SK-MEL-5 (cell line): Measurements from ENCODE around the gene CSK. TPM values are rescaled to one million over a fixed set of nuclear protein-coding genes. Genes with fewer than 3 reads are reported as not detected.
"Not testable (repeated sequence)": the region's sequence is repeated elsewhere in the genome, so short reads cannot be mapped to it uniquely, and the experiment has no call there.

ENCODE experiments used
- DNase-seq: peaks from one replicate; pipeline ENCODE4 v3.0.0-alpha.2; 2016; ENCODE audit warnings: low read depth, low spot score
- in situ Hi-C: cut with HindIII; loops from 2 replicates; pipeline ENCODE4 v1.10.0; 2016; ENCODE audit warnings: low sequenced_read_pairs, high pct_unique_total_duplicates, low pct_unique_long_range_greater_than_20kb
- polyA plus RNA-seq, 2 experiments: library from polyadenylated mRNA; depleted of rRNA; stranded (reverse); fragments of >200 nt; gene quantifications; 2 replicates each; pipeline ENCODE4 v1.2.3, GENCODE V29; 2015
- total RNA-seq: library from RNA; depleted of rRNA; stranded (reverse); fragments of >200 nt; shearing (Covaris generic); gene quantifications from 2 replicates; pipeline ENCODE4 v1.2.3, GENCODE V29; 2014; rRNA removed

The CSK gene
- 20.7 and 21.5 TPM in 2 replicates for total RNA-seq
- 73.6 and 82.4 TPM in 2 replicates for polyA plus RNA-seq (2015; cell fraction: cytosol; rRNA removed)
- polyA plus RNA-seq (2015; cell fraction: nucleus; rRNA removed), result 83.8 and 120 TPM in 2 replicates

DNA sequence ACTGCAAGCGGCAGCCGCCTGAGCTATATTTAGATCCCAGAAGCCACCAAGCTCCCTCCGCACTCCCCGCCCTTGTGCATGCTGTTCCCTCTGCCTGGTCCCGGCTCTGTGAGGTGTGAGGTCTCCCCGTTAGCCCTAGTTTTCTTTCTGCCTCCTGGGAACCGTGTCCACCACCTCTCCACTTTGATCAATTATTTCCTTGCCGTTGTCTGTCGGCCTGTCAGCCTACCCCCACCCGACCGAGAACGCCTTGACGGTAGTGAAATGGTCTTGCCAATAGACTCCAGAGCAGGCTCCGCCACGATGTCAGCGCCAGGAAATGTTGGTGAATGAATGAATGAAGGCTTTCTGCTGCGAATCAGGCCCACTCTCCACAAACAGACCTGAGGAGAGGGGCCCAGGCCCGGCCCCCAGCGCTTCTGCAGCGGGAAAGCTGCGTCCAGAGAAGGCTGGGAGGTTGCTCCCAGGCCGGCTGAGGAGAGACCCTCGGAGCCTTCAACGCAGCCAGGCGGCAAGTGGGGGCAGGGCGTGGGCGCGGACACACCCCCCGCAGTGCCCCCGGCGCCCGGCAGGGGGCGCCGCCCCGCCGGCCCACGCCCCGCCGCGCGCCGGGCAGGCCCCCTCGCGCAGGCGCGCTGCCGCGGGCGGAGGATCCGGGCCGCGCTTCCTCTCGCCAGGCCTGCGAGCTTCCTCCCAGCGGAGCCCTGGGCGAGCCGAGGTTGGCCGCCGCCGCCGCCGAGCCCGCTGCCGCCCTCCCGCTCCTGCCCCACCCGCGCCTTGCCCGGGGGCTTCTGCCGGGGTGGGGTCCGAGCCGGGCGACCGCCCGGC lies at the start of gene CSK:
Gene CSK, plus strand, starts transcription at position 650 of the 828 bp plus-strand sequence. CDS start 16,218 bp downstream, outside the sequence.
- DNase-seq, result peak; percentile 64

DNA sequence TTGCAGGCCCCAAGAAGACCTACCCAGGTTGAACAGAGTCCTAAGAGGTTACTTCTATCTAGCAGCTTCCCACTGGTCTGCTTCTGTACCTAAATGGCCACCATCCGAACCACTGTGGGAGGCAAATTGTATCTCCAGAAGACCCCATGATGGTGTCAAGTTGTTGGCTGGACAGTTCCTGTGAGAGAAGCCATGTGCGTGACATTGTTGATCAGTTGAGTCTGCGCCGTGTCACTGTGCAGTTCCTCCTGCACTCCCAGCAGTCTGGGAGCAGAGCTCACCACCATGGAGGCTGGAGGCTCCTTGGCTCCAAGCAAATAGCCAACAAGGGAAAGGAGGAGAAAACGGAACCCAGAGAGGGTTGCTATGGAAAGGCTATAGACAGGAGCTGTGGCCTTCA lies 49.0 kb upstream of the CSK start:
- no peak for DNase-seq
- in situ Hi-C loops, result no loop called here

More for the DNA sequence above, at the start of gene CSK:
- in situ Hi-C loops, result no loop called here

DNA sequence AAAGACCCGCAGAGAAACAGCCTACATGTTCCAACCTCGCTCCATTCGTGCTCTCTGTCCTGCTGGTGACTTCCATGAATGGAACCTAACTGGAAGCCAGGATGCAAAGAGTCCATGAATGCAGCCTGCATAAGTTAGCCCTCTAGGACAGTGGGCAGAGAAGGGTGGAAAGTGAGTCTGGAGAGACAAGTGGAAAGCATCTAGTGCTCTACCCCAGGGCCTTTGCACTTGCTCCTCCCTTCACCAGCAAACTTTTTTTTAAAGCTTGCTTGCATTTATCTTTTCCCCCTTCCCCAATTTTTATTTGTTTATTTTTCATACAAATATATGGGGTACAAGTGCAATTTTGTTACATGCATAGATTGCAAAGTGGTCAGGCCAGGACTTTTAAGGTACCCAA lies 48.6 kb upstream of the CSK start:
- in situ Hi-C loops, result no loop called here
- no peak for DNase-seq

DNA sequence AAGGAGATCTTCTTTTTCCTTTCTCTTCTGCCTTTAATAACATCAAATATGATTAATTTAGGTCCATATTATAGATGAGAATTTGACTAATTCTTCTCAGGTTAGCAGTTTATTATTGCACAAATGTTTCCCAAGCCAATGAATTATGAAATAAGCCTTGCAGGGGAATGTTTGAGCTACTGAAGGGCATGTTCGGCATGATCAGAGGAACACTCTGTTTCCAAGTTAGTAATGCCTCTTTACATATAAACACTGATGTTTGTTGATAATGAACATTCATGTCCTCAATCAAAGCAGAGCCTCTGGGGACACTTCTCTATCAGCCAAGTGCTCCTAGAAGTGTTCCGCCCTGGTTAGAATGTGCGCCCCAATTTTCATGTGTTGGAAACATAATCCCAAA lies 46.6 kb upstream of the CSK start:
- in situ Hi-C loops, result no loop called here
- no peak for DNase-seq

DNA sequence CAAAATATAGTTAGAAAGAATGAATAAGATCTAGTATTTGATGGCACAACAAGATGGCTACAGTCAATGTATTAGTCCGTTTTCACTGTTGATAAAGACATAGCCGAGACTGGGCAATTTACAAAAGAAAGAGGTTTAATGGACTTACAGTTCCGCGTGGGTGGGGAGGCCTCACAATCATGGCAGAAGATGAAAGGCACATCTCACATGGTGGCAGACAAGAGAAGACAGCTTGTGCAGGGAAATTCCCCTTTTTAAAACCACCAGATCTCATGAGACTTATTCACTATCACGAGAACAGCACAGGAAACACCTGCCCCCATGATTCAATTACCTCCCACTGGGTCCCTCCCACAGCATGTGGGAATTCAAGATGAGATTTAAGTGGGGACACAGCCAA lies 43.6 kb upstream of the CSK start:
- peak; percentile 49 for DNase-seq
- in situ Hi-C loops, result not testable (repeated sequence)

DNA sequence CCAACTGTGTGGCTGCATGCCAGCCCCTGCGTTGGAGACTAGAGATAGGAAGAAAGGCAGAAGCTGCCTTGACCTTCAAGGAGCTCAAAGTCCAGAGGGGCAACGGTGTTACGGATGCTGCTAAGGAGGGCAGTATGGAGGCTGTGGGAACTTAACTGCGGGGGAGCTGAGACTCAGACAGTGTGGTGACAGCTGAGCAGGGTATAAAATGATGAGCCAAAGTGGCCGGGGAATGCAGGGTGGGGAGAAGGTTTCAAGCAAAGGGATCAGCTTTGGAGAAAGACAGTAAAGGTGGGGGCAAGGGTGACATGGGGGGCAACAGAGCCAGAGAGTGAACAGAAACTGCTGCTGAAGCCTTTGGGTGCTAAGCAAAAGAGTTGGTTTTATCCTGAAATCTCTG lies 39.5 kb upstream of the CSK start:
- no peak for DNase-seq
- in situ Hi-C loops, result no loop called here

DNA sequence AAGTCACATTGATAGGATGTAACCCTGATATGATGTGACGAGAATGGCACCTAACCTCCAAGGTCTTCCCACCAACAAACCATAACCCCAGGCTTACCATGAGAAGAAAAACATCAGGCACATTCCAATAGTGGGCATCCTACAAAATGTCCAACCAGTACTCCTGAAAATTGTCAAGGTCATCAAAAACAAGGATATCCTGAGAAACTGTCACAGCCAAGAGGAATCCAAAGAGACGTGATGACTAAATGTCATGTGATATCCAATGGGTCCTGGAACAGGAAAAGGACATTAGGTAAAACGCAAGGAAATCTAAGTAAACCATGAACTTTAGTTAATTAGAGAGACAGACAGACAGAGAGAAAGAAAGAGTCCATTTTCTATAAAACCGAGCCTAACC lies 35.5 kb upstream of the CSK start:
- peak; percentile 39 for DNase-seq
- in situ Hi-C loops, result no loop called here

DNA sequence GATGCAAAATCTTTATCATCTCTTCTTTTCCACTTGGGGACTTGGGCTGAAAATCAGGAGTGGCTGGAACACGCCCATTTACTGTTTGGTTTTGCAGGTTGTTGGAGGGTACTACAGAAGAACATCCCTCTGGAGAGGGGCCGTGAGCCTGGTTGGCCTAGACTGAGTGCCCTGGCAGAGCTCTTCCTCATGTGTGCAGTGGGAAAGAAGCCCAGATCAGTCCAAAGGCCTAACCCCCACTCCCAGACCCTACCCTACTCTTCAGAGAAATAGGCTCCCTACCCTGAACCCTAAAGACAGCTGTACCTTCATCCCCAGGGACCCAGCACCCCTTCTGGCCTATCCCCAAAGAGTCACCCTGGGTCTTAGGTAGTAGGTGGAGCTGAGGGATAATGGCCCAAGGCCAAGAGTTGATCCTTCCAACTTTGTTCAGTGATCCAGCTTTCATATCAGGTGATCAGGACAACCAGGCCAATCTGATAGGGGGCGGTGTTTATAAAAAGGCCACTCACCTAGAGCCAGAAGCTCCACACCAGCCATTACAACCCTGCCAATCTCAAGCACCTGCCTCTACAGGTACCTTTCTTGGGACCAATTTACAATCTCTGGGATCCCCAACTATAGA lies 33.4 kb upstream of the CSK start, which contains the start of gene CYP1A2:
Gene CYP1A2, plus strand, starts transcription at position 524 of the 625 bp plus-strand sequence. CDS start 894 bp downstream, outside the sequence.
- in situ Hi-C loops, result no loop called here
- DNase-seq, result no peak

DNA sequence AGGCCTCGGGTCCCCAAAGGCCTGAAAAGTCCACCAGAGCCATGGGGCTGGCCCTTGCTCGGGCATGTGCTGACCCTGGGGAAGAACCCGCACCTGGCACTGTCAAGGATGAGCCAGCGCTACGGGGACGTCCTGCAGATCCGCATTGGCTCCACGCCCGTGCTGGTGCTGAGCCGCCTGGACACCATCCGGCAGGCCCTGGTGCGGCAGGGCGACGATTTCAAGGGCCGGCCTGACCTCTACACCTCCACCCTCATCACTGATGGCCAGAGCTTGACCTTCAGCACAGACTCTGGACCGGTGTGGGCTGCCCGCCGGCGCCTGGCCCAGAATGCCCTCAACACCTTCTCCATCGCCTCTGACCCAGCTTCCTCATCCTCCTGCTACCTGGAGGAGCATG lies 32.0 kb upstream of the CSK start:
- no peak for DNase-seq
- in situ Hi-C loops, result loop anchor here (10.0 to 25.0 kb wide), 2 partner anchors 115 to 212 kb away; partner anchors contain the start of gene RPP25

DNA sequence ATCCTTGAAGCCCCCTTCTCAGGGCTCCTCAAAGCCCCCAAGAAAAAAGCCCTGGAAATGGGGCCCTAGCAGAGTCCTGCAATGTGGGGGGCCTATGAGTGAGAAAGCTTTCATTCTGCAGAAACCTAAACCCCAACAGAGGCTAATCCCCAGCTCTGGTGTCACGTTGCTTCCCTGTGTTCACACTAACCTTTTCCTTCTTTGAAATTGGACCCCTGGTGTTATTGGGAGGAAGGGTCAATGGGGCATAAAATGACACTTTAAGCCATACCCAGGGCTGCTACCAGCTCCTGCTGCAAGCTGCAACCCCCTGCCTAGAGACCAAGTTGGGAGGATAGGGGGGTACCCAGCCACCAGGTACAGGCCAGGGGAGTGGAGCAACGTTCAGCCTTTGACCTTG lies 31.1 kb upstream of the CSK start:
- DNase-seq, result no peak
- in situ Hi-C loops, result loop anchor here (10.0 to 25.0 kb wide), 2 partner anchors 116 to 212 kb away; partner anchors contain the start of gene RPP25

DNA sequence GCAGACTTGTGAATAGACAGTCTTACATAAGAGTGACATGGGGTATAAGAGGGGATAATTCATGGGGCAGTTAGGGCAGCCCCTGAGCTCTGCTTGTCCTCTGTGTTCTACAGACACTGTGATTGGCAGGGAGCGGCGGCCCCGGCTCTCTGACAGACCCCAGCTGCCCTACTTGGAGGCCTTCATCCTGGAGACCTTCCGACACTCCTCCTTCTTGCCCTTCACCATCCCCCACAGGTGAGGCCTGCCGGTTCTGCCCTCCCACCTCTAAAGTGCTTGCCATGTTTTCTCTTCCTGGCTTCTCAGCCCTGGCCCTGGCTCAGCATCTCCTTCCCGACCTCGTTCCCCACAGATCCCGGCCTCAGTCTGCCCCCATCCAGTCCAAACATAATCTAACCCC lies 29.9 kb upstream of the CSK start:
- in situ Hi-C loops, result loop anchor here (10.0 to 25.0 kb wide), 2 partner anchors 117 to 210 kb away; partner anchors contain the start of gene RPP25
- DNase-seq, result no peak

DNA sequence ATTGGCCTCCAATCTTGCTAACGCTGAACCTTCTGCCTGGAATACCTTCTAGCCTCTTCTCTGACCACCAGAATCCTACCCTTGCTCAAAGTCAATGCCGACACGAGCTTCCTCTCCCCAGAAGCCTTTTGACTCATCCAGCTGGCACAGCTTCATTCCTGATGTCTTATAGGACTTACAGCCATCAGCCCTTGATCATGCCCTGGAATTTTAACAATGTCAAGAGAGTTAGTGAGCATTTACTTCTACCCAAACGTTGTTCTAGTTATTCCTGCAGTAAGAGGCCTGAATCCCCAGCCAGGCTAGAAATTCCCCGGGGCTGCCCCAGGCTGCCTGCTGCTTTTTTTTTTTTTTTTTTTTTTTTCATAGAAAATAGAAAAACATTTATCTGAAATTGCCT lies 29.3 kb upstream of the CSK start:
- DNase-seq, result no peak
- in situ Hi-C loops, result loop anchor here (10.0 to 25.0 kb wide), 2 partner anchors 118 to 210 kb away; partner anchors contain the start of gene RPP25

DNA sequence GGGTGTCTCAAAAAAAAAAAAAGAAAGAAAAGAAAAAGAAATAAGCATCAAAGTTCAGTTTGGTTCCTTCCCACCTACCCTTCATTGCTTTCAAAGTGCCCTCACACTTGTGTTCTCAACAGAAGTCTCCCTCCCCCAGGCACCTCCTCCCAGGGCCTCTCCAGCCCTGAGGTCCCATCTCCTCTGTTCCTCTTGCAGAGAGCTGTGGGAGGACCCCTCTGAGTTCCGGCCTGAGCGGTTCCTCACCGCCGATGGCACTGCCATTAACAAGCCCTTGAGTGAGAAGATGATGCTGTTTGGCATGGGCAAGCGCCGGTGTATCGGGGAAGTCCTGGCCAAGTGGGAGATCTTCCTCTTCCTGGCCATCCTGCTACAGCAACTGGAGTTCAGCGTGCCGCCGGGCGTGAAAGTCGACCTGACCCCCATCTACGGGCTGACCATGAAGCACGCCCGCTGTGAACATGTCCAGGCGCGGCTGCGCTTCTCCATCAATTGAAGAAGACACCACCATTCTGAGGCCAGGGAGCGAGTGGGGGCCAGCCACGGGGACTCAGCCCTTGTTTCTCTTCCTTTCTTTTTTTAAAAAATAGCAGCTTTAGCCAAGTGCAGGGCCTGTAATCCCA lies 27.2 kb upstream of the CSK start:
- no peak for DNase-seq
- in situ Hi-C loops, result loop anchor here (10.0 to 25.0 kb wide), 2 partner anchors 120 to 208 kb away; partner anchors contain the start of gene RPP25

DNA sequence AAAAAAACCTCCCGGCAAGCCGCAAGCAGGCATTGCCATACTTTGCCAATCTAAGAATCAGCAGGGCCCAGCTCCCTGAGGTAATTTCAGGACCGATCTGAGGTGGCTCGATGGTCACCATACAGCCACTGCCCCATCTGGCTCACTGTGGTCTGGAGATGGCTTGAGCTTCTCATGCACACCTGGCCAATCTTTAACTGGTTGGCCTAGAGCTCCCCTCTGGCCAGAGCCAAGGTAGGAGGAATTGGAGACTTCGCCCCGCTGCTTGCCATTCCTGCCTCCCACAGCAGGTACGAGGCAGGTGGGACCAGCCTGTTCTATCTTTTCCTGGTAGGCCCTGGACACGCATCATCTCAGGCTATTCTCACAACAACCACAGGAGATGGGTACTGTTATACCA lies 23.1 kb upstream of the CSK start:
- in situ Hi-C loops, result loop anchor here (10.0 to 25.0 kb wide), 2 partner anchors 124 to 204 kb away; partner anchors contain the start of gene RPP25
- no peak for DNase-seq

DNA sequence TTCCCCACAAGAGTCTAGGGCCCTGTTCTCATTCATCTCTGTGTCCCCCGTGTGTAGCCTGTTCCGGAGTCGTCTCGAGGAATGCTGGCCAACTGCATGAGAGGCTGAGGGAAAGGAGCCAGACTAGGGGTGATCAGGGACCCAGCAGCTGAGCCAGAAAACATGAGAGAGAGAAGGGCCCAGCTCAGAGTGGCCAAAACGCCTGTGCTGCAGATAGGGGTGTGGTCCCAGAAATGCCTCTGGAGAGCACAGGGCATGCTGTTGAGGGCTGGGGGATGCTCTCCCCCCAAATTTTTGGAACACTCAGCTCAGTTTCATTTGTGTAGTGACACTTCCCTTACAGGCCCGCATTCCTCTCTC lies 19.1 kb upstream of the CSK start:
- no peak for DNase-seq
- in situ Hi-C loops, result loop anchor here (25.0 kb wide), 1 partner anchor 200 kb away; the partner anchor contains the start of gene RPP25

DNA sequence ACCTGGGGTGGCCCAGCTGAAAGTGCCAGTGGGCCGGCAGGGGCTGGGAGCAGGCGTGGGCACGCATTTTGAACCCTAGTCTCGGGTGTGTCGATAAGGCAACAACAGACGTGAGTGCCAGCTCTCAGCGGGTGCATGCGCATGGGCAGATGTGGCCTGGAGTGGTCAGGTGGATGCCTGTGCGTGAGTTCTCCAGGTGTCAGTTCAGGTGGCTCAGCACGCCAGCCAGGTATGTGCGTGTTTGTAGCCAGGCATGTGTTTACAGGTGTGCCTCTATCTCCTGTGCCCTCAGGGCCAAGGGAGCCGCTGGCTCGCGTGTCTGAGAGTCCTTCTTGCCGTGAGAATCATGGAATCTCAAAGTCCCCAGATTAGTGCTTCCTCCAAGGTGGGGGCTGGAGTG lies 18.5 kb upstream of the CSK start:
- no peak for DNase-seq
- in situ Hi-C loops, result loop anchor here (25.0 kb wide), 1 partner anchor 199 kb away; the partner anchor contains the start of gene RPP25

DNA sequence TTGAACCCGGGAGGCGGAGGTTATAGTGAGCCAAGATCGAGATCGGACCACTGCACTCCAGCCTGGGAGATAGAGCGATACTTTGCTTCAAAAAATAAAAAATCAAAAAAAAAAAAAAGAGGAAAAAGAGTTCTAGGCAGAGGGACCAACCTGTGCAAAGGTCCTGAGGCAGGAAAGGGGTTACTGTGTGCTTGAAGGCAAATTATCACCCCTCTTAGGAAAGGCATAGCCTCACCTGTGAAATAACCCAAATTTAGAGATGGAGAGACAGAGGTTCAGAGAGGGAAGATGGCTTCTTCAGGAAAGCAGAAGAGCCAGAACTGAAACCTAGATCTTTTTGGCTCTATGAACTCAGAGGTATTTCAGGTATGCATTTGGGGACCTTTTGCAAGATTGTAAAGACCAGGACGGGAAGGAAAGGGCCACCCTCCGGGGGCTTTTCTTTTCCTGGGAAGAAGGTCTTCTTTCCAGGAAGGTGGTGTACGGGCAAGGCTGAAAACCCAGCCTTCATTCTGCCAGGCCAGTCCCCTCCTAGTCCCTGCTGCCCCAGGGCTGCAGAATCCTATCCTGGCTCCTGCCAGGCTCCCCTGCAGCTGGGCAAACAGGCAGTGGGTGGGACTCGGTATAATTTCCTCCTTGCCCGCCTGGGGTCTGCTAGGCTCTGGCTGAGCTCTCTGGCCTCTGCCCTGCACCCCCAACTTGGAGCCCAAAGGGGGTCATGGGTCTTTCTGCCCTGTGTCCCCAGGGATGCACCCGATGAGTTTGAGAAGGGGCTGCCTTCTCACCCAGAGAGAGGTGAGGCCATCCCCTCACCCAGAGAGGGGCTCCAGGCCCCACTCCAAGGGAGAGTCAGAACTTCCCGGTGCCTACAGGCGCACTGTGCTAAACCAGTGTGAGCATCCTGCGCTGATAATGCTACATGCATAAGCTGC lies 14.4 kb upstream of the CSK start:
- in situ Hi-C loops, result loop anchor here (25.0 kb wide), 1 partner anchor 195 kb away; the partner anchor contains the start of gene RPP25
- no peak for DNase-seq
